ENCODE results near the gene HSBP1L1.

HSBP1L1 gene

GRCh38 chr18:79930020-79930642, 34.3 kb upstream of the HSBP1L1 start:
- DNase-seq (ENCODE audit: low spot score): no peak

DNA sequence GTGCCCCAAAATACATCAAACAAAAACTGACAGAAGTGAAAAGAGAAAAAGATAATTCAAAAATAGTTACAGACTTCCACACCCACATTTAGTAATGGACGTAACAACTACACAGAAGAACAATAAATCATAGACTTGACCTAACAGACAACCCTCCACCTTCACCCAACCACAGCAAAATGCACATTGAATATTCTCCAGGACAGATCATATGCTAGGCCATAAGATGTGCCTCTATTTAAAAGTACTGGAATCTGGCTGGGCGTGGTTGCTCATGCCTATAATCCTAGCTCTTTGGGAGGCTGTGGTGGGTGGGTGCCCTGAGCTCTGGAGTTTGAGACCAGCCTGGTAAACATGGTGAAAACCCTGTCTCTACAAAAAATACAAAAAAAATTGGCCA, 33.0 kb upstream of the HSBP1L1 start:
- no peak for DNase-seq (ENCODE audit: low spot score)

- DNase-seq (ENCODE audit: low spot score): no peak
Measured at GRCh38 chr18:79932907-79933306, 31.5 kb upstream of the HSBP1L1 start.

- DNase-seq (ENCODE audit: low spot score): no peak
Measured at GRCh38 chr18:79933765-79934164, 30.7 kb upstream of the HSBP1L1 start.

GRCh38 chr18:79934311-79935097, 29.9 kb upstream of the HSBP1L1 start:
- no peak for DNase-seq (ENCODE audit: low spot score)

- DNase-seq (ENCODE audit: low spot score): no peak
Measured at GRCh38 chr18:79935098-79935480, 29.4 kb upstream of the HSBP1L1 start.

- no peak for DNase-seq (ENCODE audit: low spot score)
Measured at GRCh38 chr18:79935499-79935898, 28.9 kb upstream of the HSBP1L1 start.

GRCh38 chr18:79935925-79936324, 28.5 kb upstream of the HSBP1L1 start:
- DNase-seq (ENCODE audit: low spot score): no peak

- no peak for DNase-seq (ENCODE audit: low spot score)
Measured at GRCh38 chr18:79936641-79937040, 27.8 kb upstream of the HSBP1L1 start.

DNA sequence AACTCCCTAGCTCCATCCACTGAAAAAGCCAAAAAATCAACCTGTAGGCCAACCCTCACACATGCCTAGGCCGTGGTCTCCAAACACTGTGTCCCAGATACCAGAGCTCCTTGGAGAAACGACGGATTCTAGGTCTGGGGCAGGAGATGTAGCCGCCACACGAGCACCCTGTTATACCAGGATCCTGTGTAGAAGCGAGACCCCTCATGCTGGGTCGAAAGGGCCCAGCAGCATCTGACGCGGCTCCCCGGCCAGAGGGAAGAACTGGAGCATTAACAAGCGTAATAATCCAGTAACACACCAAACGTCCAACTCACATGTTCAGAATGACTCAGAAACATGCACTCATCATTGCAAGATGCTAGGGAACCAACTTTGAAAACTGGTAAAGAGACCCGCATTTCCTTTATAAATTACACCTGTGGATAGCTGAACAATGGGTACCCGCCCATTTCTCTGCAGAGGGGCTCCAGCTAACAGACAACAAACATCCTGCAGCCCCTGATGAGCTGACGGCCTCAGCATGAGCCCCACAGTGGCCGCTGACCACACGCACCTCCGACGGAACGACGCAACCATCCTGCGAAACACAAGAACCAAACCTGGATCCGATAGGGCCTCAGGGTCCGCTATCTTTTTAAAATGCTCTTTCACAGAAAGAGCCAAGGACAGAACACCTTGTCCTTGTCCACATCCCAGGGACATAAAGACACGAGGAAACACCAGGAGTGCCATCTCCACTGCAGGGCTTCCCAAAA, 27.2 kb upstream of the HSBP1L1 start:
- DNase-seq (ENCODE audit: low spot score): no peak

DNA sequence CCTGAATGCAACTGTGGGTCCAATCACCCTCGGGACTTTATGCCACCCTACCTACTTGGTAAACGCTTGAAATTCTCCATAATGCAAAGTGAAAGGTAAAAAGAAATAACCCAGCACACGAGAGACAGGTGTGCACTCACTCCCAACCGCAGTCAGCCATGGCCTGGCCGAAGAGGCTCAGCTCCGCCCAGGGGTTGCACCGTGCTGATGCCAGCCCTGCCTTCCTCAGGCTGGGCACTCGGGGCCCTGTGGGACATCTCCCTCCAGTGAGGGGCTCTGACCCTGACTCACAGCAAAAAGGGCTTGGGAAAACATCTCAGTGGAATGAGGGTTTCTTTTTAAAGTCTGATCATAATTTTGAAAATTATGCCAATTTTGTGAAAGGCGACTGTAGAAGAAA, 26.2 kb upstream of the HSBP1L1 start:
- no peak for DNase-seq (ENCODE audit: low spot score)

DNA sequence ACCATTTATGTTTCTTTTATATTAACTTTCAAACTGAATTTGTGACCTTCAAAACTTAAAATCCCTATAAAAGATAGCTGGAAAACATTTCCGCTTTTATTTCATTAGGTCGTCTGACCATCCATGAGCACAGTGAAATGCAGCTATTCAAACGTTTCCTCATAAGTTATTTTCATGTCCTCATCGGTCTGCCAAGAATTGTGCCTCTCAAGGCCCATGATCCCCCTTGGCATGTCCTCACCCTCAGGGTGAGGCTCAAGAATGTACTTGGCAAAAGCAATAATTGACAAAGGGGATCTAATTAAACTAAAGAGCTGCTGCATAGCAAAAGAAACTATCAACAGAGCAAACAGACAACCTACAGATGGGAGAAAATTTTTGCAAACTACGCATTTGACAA, 25.3 kb upstream of the HSBP1L1 start:
- no peak for DNase-seq (ENCODE audit: low spot score)

GRCh38 chr18:79940126-79940813, 24.2 kb upstream of the HSBP1L1 start:
- no peak for DNase-seq (ENCODE audit: low spot score)

- DNase-seq (ENCODE audit: low spot score): no peak
Measured at GRCh38 chr18:79940814-79941472, 23.5 kb upstream of the HSBP1L1 start.

DNA sequence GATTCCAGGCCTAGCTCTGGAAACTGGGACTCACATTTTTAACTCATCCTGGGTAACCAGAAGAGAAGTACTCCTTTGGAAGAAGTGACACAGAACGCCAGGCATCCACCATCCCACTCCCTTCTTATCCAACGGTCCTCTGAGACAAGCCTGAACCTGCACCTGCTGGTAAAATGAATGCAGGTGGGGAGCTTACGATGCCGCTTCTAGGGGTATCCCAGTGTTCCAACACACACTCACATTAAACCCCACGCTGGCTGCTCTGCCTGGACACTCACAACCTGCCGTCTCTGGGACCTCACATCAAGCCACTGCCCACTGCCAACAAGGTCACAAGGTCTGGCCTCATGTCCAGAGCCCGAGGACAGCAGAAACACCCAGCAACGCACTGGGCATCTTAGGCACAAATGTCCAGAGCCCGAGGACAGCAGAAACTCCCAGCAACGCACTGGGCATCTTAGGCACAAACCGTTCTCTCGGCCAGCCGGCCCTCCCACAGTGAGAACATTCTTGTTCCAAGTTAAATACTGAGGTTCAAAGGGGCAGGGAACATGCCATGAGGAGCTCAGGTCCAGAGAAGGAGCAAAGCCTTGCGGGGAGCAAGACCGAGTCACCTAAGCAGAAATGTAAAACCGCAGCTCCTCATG, 22.8 kb upstream of the HSBP1L1 start:
- DNase-seq (ENCODE audit: low spot score): no peak

- DNase-seq (ENCODE audit: low spot score): no peak
Measured at GRCh38 chr18:79942211-79942610, 22.2 kb upstream of the HSBP1L1 start.

- no peak for DNase-seq (ENCODE audit: low spot score)
Measured at GRCh38 chr18:79942786-79943607, 21.4 kb upstream of the HSBP1L1 start.

DNA sequence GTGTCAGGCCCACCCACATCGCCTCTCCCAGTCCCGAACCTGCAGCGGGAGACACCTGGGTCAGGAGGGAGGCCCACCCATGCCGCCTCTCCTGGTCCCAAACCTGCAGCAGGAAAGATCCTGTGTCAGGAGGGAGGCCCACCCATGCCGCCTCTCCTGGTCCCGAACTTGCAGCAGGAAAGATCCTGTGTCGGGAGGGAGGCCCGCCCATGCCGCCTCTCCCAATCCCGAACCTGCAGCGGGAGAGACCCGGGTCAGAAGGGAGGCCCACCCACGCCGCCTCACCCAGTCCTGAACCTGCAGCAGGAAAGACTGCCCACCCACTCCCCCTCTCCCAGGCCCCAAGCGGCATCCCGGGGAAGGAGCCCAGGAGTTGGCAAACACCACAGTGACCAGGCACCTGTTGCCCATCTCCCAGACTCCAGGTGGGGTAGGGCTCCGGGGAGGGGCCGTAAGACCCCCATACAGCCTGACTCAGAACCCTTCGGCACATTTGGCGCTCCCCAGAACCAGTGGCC, 20.8 kb upstream of the HSBP1L1 start:
- no peak for DNase-seq (ENCODE audit: low spot score)

- no peak for DNase-seq (ENCODE audit: low spot score)
Measured at GRCh38 chr18:79944126-79944731, 20.2 kb upstream of the HSBP1L1 start.

DNA sequence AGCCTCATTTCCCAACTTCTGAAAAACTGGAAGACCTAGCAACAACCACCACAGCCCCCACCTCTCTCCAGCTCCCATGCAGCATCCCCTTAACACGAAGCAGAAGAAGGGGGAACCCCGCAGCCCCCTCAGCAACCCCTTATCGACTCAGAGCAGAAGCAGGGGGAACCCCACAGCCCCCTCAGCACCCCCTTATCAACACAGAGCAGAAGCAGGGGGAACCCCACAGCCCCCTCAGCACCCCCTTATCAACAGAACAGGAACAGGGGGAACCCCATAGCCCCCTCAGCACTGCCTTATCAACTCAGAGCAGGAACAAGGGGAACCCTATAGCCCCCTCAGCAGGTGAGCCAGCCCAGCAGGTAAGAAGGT, 19.7 kb upstream of the HSBP1L1 start:
- DNase-seq (ENCODE audit: low spot score): no peak

Data from AG20443 (cell line).